ENCODE measurements around the gene ANO7.

The ANO7 gene

DNA sequence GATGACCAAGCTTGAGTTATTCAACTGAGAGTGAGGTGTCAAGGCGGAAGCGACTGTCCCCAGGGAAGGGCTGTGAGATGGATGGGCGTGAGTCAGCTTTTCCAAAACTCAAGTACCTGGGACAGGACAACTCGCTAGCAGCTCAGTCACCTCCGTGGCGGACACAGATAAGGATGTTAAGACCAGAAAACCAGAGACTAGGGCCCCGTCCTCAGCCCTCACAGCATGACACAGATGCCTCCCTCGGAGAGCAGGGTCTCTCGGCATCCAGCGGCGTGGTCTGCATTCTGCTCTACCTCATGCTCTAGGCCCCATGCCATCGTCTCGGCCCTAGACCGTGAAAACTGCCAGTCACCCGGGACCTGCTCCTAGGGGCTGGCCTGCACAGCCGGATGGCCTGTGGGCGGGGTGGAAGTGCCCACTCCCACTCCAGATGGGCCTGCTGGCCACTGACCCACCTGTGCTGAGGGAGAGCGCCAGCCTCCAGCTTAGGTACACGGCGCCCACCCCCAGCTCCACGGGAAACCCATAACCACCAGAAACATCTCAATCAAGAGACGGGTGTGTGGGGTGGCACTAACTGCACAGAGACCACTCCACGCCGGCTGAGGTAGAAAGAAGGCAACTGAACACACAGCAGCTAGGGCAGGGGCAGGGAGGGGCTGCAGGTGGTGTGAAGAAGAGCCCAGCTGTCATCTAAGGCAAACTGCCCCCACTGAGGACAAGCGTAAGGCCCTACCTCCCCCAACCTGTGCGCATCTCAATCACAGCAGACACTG lies 39.8 kb downstream of the ANO7 start:
- TF ChIP-seq, protein P1, sequence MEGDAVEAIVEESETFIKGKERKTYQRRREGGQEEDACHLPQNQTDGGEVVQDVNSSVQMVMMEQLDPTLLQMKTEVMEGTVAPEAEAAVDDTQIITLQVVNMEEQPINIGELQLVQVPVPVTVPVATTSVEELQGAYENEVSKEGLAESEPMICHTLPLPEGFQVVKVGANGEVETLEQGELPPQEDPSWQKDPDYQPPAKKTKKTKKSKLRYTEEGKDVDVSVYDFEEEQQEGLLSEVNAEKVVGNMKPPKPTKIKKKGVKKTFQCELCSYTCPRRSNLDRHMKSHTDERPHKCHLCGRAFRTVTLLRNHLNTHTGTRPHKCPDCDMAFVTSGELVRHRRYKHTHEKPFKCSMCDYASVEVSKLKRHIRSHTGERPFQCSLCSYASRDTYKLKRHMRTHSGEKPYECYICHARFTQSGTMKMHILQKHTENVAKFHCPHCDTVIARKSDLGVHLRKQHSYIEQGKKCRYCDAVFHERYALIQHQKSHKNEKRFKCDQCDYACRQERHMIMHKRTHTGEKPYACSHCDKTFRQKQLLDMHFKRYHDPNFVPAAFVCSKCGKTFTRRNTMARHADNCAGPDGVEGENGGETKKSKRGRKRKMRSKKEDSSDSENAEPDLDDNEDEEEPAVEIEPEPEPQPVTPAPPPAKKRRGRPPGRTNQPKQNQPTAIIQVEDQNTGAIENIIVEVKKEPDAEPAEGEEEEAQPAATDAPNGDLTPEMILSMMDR (IDR thresholded peaks at IDR 0.05): no peak

DNA sequence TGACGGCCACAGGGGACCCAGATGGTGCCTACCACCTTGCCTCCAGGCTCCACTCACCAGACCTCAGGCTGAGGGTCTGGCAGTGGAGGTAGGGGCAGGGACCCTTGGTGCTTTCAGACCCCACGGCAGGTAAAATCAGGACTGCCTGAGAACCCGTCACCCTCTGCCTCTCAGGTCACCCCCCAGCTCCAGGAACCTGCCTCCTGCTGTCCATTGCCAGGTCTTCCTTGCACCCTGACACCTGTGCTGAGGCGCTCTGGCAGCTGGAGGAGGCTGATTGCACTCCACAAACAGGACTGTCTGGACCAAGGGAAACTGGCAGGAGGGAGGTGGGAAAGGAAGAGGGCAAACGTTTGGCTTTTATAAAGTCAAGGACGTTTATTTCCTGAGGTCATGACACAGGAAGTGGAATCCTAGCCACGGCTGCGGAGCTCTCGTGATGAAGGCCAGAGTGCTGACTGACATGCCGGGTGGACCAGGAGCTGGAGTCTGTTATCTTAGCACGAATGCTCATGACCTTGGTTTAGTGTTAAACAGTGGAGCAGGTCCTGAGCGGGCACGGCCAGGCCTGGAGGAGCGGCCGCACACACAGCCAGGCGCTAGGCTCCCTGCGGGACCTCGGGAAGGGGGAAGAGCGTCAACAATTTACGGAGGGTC lies 40.5 kb downstream of the ANO7 start:
- TF ChIP-seq, protein P1 (IDR thresholded peaks at IDR 0.05): no peak

DNA sequence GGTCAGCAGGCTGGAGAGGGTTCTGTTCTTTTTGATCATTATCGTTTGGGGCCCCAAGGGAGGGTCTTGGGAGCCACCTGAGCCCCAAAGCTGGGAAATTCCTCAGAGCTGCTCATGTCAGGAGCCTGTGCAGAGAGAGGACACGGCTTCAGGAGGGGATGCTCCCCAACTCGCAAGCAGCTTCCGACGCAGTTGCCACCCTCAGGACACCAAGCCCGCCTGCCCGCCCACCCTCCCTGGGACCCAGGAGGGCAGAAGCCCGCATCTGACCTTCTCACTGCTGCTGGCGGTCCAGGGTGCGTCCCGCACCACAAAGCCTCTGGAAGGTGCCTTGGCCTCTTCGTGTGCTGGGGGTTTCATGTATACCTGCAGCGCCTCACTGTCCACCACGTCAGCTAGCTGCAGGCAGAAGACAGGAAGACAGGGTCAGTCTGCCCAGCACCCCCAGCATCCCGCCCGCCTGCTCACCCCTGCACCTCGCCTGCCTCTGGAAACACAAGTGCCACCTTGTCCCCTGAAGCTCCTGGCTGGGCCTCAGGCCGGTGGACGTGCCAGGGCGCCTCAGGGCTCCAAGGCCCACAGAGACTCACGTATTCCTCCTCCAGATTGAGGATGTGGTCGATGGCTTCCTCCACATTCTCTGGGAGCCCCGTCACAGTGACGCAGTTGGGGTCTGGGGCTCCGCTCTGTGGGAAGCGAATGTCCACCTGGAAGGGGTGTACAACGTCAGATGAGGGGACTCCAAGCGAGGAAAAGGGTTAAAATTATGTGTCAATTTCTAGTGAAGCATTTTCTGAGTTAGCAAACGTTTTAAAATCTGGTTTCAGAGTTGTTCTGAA lies 41.3 kb downstream of the ANO7 start:
- TF ChIP-seq, protein P1 (IDR thresholded peaks at IDR 0.05): no peak

DNA sequence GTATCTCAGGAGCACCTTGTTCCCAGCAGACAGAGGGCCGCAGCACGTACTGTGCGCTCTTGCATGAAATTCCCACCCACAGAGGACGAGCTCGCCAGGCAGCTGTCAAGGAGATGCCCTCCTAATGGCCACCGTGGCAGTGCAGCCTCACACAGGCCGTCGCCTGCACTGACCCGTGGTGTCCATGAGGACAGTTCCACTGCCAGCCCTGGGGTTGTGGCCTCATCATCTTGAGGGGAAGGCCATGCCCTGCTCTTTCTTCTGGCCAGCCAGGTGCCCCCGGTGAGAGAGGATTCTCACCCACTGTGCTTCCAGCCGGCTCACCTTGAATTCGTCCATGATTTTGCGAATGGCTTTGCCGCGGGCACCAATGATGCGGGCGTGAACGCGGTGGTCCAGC lies 42.0 kb downstream of the ANO7 start:
- TF ChIP-seq, protein P1 (IDR thresholded peaks at IDR 0.05): no peak

DNA sequence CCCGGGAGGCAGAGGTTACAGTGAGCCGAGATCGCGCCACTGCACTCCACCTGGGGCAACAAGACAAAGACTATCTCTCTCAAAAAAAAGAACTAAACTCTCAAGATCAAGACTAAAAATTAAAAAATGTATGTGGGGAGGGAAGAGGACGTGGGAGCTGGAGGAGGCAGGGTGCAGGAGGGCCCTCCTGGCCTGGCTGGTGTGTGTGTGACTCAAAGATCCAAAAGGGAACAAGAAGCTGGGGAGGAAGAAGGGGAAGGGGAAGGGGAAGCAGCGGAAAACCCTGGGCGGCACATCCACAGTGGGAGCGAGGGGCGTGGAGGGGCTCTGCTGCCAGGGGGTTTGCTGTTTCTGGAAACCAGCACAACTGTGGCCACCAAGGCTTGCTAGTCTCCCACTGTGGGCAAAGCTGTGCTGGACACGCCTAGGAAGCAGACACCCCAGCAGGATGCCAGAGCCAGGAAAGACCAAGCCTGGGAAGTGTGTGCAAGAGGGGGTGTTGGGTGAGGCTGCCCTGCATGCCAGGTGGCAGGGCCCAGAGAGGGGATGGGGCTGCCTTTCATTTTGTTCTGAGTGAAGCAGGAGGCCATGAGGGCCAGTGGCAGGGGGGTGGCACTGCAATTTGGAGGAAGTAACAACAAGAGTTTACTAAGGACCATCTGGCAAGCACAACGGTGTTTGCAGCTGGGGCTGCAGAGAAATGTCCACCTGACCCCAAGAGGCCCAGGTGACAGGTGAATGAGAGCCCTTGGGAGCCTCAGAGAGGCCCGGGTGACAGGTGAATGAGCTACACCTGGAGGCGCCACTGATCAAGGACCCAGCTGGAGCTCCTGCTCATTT lies 44.5 kb downstream of the ANO7 start:
- TF ChIP-seq, protein P1 (IDR thresholded peaks at IDR 0.05): no peak

DNA sequence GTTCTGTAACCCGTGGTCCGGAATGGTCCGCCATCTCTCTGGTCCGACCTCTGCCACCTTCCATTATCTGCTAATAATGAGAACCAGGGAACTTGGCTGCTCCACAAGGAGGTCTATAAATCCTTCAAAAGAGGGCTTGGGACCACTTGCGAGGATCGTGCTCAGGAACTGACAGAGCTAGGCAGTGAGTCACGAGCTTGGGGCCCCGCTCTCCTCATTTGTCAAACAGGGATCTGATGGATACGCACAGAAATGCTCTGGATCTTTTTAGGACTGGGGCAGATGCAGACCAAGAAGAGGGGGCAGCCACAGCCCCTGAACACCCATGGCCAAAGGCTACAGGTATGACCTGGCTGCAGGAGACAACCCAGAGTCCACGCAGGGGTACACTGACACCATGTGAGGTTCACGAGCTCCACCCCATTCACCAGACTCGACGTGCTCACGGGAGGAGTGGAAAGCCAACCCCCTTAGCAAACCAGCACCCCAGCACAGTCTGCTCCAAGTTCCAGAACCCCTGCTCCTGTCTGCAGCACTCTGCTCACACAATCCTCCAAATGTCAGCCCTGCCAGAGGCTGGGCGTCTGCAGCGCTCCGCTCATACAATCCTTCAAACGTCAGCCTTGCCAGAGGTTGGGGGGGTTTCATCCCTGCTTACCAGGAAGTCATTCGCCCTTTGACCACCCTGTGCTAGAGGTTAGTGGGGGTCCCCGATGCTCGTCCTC lies 45.8 kb downstream of the ANO7 start:
- TF ChIP-seq, protein P1 (IDR thresholded peaks at IDR 0.05): no peak

Measured in LNCAP (cell line).